ENCODE results near the gene FOXP1.

The FOXP1 gene

GRCh38 chr3:71372241-71372768 is 211.2 kb downstream of the FOXP1 start:
- no peak for DNase-seq (ENCODE audit: low read depth)

GRCh38 chr3:71371282-71371681 is 212.2 kb downstream of the FOXP1 start:
- no peak for DNase-seq (ENCODE audit: low read depth)

GRCh38 chr3:71370467-71370866 is 213.1 kb downstream of the FOXP1 start:
- no peak for DNase-seq (ENCODE audit: low read depth)

GRCh38 chr3:71369701-71370391 is 213.7 kb downstream of the FOXP1 start:
- DNase-seq (ENCODE audit: low read depth) = no peak

- DNase-seq (ENCODE audit: low read depth) = no peak
These were observed 216.4 kb downstream of the FOXP1 start for GRCh38 chr3:71366988-71367604.

- no peak for DNase-seq (ENCODE audit: low read depth)
These were observed 222.1 kb downstream of the FOXP1 start for GRCh38 chr3:71361334-71361890.

GRCh38 chr3:71360764-71361163 is 222.8 kb downstream of the FOXP1 start:
- DNase-seq (ENCODE audit: low read depth) = no peak

GRCh38 chr3:71360180-71360579 is 223.3 kb downstream of the FOXP1 start:
- DNase-seq (ENCODE audit: low read depth) = no peak

- no peak for DNase-seq (ENCODE audit: low read depth)
These were observed 225.3 kb downstream of the FOXP1 start for GRCh38 chr3:71358243-71358642.

GRCh38 chr3:71356265-71356664 is 227.3 kb downstream of the FOXP1 start:
- no peak for DNase-seq (ENCODE audit: low read depth)

GRCh38 chr3:71355862-71356261 is 227.7 kb downstream of the FOXP1 start:
- no peak for DNase-seq (ENCODE audit: low read depth)

- no peak for DNase-seq (ENCODE audit: low read depth)
These were observed 228.5 kb downstream of the FOXP1 start for GRCh38 chr3:71355037-71355436.

- no peak for DNase-seq (ENCODE audit: low read depth)
These were observed 232.0 kb downstream of the FOXP1 start for GRCh38 chr3:71351403-71352149.

GRCh38 chr3:71350998-71351397 is 232.5 kb downstream of the FOXP1 start:
- DNase-seq (ENCODE audit: low read depth) = no peak

- DNase-seq (ENCODE audit: low read depth) = no peak
These were observed 234.7 kb downstream of the FOXP1 start for GRCh38 chr3:71348831-71349230.

- DNase-seq (ENCODE audit: low read depth) = no peak
These were observed 235.4 kb downstream of the FOXP1 start for GRCh38 chr3:71348001-71348632.

GRCh38 chr3:71346061-71346460 is 237.5 kb downstream of the FOXP1 start:
- DNase-seq (ENCODE audit: low read depth) = no peak

- DNase-seq (ENCODE audit: low read depth) = no peak
These were observed 238.0 kb downstream of the FOXP1 start for GRCh38 chr3:71345429-71346040.

- no peak for DNase-seq (ENCODE audit: low read depth)
These were observed 241.8 kb downstream of the FOXP1 start for GRCh38 chr3:71341721-71342120.

- DNase-seq (ENCODE audit: low read depth) = no peak
These were observed 244.5 kb downstream of the FOXP1 start for GRCh38 chr3:71339049-71339448.

- DNase-seq (ENCODE audit: low read depth) = no peak
These were observed 250.7 kb downstream of the FOXP1 start for GRCh38 chr3:71332813-71333212.

GRCh38 chr3:71330909-71331308 is 252.6 kb downstream of the FOXP1 start:
- no peak for DNase-seq (ENCODE audit: low read depth)

All from stimulated activated CD8-positive, alpha-beta memory T cell treated with anti-CD3 and anti-CD28 coated beads, Interleukin-12 subunit alpha, Interleukin-12 subunit beta, amount 100 ng/mL, for 4 hours (primary cell).